GM23248 (cell line): Measurements from ENCODE around the gene ABCC4.

Experiments used
- EZH2 ChIP-seq: fragments of 200-600 bp; sonication (generic); IDR thresholded peaks from 2 replicates; pipeline ENCODE4 v1.6.1; 2018; ENCODE audit warnings: antibody characterized with exemption, mild to moderate bottlenecking; ENCODE audit not compliant: insufficient read depth, poor library complexity, severe bottlenecking
- EZH2phosphoT487 ChIP-seq: fragments of 200-600 bp; sonication (generic); IDR thresholded peaks from 2 replicates; pipeline ENCODE4 v1.6.1; 2018; ENCODE audit warnings: antibody characterized with exemption, moderate library complexity, mild to moderate bottlenecking, low read depth; ENCODE audit not compliant: insufficient read depth

- TF ChIP-seq EZH2 (no peak), EZH2phosphoT487 (no peak)
These were observed 296.0 kb downstream of the ABCC4 start for GRCh38 chr13:95005300-95005699.
